NCI-H748 (cell line): ENCODE data around the gene FBXL17.
A peak's percentile ranks its signal among the peaks of the same experiment; 100 is the strongest.

ENCODE experiments used
- DNase-seq: peaks from one replicate; lab custom pipeline; 2025; ENCODE audit not compliant: unreplicated experiment; lab: John Stamatoyannopoulos, UW

The FBXL17 gene

DNA sequence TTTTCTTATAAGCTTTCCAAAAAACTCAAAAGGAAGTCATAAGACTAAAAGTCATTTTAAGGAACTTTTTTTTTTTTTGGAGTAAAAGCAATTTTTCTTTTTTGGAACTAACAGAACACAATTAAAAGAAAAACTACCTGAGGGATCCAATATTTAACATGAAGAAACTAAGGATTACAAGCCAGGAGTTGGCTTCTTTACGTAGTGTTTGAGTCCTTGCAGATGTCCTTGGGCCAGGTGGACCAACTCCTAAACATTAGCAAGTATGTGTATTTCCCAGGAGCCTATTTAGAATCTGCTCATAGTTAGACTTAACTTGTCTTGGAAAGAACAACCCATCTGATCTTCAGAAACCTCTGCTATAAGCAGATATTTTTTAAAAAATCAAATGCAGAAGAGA is 557.1 kb downstream of the FBXL17 start:
- DNase-seq = no peak

DNA sequence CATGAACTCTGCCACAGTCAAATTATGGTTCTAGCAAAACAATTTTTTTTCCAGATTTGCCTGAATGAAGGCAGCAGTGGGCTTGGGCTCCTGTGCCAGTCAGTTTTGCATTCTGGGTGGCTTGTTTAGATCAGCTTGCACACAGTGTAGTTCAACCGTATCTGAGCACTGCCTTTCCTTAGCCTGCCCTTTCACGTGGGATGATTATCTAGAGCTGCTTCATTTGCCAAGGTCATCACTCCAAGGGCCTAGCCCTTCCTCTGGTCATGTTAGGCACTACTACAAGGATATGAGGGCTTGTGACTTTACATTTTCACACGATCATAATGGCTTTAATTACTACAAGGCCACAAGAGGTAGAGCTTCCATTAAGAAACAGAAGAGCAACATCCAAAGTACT is 560.6 kb downstream of the FBXL17 start:
- no peak for DNase-seq

DNA sequence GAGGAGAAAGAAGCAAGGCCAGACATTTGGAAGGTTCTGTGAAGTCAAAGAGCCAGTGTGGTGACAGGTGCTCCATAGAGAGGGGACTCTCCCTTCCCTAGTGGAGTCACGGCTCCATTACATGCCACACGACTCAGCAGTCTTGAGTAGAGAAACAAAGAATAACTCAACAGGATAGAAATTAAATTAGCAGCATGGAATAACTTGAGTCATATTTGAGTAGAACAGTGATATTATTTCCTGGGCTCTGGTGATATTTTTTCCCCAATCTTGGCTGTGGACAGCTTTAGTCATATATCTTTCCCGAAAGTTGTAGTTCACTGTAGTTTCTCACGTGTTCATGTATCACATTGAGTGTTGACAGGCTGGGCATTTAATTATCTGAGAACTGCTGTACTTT is 561.5 kb downstream of the FBXL17 start:
- no peak for DNase-seq

DNA sequence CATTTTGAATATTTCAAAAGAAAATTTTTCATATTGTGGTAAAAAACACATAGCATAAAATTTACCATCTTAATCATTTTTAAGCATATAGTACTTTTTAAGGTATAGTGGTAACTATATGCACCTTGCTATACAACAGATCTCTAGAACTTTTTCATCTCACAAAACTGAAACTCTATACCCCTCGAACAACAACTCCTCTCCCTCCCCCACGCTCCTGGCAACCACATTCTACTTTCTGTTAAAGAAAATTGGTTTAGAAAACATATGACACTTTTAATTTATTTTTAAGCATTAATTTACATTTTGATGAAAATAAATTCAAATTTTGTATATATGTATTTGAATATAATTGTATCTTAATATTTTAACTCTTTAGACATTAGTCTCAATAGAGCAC is 563.9 kb downstream of the FBXL17 start:
- no peak for DNase-seq

DNA sequence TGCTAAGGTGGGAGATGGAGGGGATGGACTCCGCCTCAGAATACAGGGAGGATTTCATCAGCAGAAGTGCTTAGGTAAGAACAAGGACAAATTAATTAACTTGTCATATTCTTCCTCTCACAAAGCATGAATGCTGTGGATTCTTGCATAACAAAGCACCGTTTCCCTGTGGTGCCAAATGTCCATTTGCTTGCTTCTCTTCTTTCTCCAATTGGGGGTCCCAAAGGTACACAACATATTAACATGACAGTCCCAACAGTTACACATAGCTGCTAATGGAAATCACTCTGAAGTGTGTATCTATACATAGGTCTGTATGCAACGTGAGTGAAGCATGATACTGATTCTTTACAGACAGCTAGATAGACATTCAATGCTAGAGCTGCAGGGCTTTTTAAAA is 564.5 kb downstream of the FBXL17 start:
- DNase-seq = no peak

DNA sequence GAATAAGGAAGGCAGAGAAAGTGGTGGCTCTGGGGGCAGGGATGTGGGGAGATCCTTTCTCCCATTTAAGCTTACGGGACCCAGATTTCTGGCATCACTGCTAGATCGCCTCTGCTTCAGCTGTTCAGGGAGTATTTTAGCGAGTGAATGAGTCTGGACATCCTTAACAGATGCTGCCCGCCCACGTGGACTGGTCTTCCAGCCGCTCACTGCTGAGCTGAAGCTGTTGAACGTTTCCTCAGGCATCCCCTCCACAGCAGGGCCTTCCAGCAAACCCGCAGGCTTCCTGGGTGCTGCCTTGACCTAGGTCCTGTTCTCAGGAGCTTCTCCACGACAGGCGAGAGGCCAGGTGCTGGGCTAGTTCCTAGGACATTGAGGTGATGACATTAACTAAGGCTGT is 566.8 kb downstream of the FBXL17 start:
- no peak for DNase-seq

DNA sequence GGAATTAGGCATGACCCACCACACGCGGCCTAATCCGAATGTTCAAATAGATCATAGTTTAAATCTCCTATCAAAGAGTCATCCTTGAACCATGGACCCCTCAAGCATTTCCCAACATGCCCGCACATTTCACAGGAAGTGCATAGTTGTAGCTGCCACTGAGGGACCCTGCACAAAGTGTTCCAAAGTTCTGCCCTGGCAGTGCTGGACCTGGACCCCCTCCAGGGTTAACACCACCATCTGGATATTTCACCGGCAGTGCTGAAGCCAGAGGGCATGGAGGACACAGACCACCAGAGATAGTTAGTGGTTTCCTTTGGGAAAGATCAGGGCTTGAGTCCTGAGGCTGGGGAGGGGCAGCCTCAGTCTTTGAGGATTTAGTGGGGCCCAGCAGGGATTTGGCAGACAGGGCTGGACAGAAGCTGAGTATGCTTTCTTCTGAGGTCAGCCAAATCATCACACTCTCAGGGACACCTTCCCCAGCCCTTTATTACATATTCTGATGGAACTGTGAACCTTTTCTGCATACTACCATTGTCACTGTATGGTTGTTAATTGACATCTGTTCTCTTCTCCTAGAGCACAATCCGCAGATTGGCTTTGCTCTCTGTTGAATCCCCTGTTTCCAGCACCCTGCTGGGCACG is 567.6 kb downstream of the FBXL17 start:
- DNase-seq = no peak

DNA sequence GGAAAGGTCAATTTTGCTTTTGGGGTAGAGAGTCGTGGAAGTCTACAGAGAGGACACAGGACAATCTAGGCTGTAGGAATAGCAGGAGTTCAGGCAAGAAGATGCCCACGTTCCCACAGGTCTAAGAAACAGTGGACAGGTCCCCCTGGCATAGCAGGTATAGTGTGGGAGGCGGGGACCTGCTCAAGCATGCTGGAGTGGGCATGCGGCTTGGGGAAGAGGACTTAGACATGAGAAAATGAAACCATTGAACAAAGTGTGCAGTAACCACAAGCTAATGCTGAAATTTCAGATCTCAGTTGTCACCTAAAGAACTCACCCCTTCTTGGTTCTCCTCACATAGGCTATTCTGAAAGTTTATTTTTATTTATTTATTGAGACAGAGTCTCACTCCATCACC is 568.3 kb downstream of the FBXL17 start:
- no peak for DNase-seq

DNA sequence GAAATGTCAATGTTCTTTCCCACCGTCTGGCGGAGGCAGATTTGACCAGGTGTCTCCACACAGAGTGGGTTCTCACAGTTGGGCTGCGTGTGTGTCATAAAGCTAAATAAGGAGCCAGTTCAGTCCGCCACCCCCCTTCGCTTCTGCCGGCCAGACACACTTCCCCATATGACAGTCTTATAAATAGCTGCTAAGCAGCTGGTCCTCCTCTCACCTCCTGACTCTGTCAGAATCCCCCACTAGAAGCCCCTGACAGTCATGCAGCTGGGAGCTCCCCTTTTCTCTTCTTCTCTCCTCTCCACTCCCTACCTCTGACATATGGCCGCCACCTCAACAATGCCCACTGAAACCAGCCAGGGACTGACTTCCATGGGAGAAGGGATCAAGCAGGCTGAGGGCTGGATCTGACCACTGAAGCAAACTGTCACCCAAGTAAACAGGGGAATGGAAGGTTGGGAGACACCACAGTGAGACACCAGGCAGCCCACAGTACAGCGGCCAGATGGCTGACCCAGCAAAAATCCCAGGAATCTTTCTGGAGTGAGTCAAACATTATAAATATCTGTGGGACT is 569.2 kb downstream of the FBXL17 start:
- no peak for DNase-seq

DNA sequence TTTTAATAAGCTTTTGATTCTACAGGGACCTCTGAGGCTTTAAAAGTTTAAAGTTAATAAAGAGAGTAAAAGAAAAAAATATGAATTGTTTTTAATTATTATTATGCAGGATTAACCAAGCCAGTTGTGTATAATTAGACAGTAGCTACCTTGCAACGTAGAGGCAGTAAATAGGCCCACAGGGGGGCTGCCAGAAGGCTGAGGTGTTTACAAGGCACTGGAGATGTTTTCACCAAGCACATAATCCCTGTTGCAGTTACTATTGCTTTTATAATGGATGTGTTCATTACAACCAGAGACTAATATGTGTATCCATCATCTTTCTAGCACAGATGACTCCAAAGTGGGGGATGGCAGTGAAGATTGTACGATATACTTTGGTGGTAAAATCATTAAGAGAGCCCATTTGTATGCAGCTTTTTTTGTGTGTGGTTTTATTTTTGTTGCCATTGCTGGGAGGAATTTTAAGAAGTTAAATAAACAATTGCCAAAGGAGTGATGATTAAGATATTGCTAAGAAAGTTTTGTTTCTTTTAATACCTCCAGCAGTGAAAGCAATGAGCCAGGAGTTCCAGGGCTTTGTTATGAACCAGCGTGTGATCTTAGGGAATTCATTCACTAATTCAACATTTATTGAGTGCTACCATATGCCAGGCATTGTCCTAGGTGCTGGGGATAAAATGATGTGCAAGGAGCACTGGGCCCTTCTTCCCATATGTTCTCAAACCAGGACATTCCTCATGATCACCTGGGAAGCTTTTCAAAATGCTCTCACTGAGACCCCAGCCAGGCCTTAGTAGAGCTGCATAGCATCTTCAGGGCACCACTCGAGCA is 572.5 kb downstream of the FBXL17 start:
- peak; percentile 13 for DNase-seq
